Measurements from ENCODE around the gene CD28. TPM values are rescaled to one million over a fixed set of nuclear protein-coding genes. Genes with fewer than 3 reads are reported as not detected.

CD28 gene
- polyA plus RNA-seq, 2 of the 4 experiments (the other 2 are of a cell fraction), result not detected

DNA sequence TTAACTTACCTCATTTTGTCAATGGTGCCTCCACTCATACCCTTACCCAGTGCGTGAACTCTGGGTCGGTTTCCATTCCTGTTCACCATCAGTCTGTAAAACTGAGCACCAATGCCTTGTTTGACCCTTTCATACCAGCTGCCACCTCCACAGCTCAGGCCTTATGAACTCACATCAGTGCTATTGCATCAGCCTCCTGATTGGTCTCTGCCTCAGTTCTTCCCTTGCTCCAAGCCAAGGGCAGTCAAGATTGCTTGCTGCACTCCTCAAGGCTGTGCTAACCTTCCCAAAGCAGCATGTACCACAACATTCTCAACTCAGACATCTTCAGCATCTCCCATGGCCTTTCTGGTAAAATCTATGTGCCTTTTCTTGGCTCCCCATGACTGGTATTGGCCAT, 9.3 kb downstream of the CD28 start:
- no peaks in the 10 kb centered on the region for H3K9me3 ChIP-seq
- FAIRE-seq (no peak), ATAC-seq (no peak), DNase-seq (ENCODE audit: low read depth in 1 of 2, low spot score in 1 of 2) (no peak)
- no peak overlapping the region for H3K4me2 ChIP-seq
- POLR2A ChIA-PET, result no interaction called here
- TF ChIP-seq JUNB (IDR thresholded peaks at IDR 0.05) (no peak), NPAS2 (CRISPR knock-in tag; IDR thresholded peaks at IDR 0.05; ENCODE audit: borderline replicate concordance) (no peak), REST (IDR thresholded peaks at IDR 0.05) (no peak), POLR2A (IDR thresholded peaks at IDR 0.05; ENCODE audit: low read length) (no peak), NR3C1 (IDR thresholded peaks at IDR 0.05) (no peak), ZNF302 (CRISPR knock-in tag; IDR thresholded peaks at IDR 0.05) (no peak), PBX3 (IDR thresholded peaks at IDR 0.05) (no peak), HEYL (CRISPR knock-in tag; IDR thresholded peaks at IDR 0.05) (no peak), MAZ (IDR thresholded peaks at IDR 0.05; ENCODE audit: borderline replicate concordance, low read depth, low read length) (no peak), ZSCAN20 (CRISPR knock-in tag; IDR thresholded peaks at IDR 0.05) (no peak), MAFK (IDR thresholded peaks at IDR 0.05; ENCODE audit: partially characterized antibody) (no peak), EHF (CRISPR knock-in tag; IDR thresholded peaks at IDR 0.05) (no peak), ATOH8 (CRISPR knock-in tag; IDR thresholded peaks at IDR 0.05; ENCODE audit: low read depth) (no peak), TFCP2L1 (CRISPR knock-in tag; IDR thresholded peaks at IDR 0.05) (no peak), RAD21 (conservative IDR thresholded peaks at IDR 0.05 in 1 of 2, IDR thresholded peaks at IDR 0.05 in 1 of 2) (no peak), CBX2 (IDR thresholded peaks at IDR 0.05; ENCODE audit: borderline replicate concordance, low read depth) (no peak), EHMT2 (IDR thresholded peaks at IDR 0.05; ENCODE audit: low read depth) (no peak)
- 88% methylated on average over 2 of the region's 2 CpGs for WGBS (ENCODE audit: missing lambda C conversion rate)
- no peak overlapping the region for H3K4me3 ChIP-seq
- CTCF ChIA-PET, result no interaction called here
- no peaks in the 10 kb centered on the region for H3K4me1 ChIP-seq
- no peak overlapping the region for H3K27ac ChIP-seq

- Histone ChIP-seq H3K4me1 (no peaks in the 10 kb centered on the region), H3K27ac (no peak overlapping the region), H3K4me2 (no peak overlapping the region), H3K4me3 (no peak overlapping the region), H3K9me3 (no peaks in the 10 kb centered on the region)
- ATAC-seq (no peak), DNase-seq (ENCODE audit: low read depth in 1 of 2, low spot score in 1 of 2) (no peak), FAIRE-seq (no peak)
- POLR2A ChIA-PET, result interaction anchor here (0.5 kb wide), 1 partner anchor 1015 kb away, joined by 3 read pairs; no protein-coding TSS in a partner anchor
- 59% methylated on average over 2 of the region's 3 CpGs for WGBS (ENCODE audit: missing lambda C conversion rate)
- CTCF ChIA-PET, result interaction anchor here (0.9 kb wide), 1 partner anchor 14 kb away, joined by 4 read pairs; no protein-coding TSS in a partner anchor
- TF ChIP-seq HOXB13 (CRISPR knock-in tag; IDR thresholded peaks at IDR 0.05; ENCODE audit: low read depth) (no peak), RCOR1 (IDR thresholded peaks at IDR 0.05; ENCODE audit: low read depth, low read length) (no peak), CHD4 (IDR thresholded peaks at IDR 0.05; ENCODE audit: borderline replicate concordance) (no peak), HEYL (CRISPR knock-in tag; IDR thresholded peaks at IDR 0.05) (no peak), CHD2 (IDR thresholded peaks at IDR 0.05; ENCODE audit: low read length, partially characterized antibody) (no peak), HOXB5 (CRISPR knock-in tag; IDR thresholded peaks at IDR 0.05) (no peak), POLR2AphosphoS2 (conservative IDR thresholded peaks at IDR 0.05; ENCODE audit: low read length) (no peak), TP53 (CRISPR knock-in tag; IDR thresholded peaks at IDR 0.05) (no peak), MAZ (IDR thresholded peaks at IDR 0.05; ENCODE audit: borderline replicate concordance, low read depth, low read length) (no peak), BHLHE40 (IDR thresholded peaks at IDR 0.05; ENCODE audit: low read depth, low read length) (no peak), NR3C1 (IDR thresholded peaks at IDR 0.05) (no peak), CEBPB (IDR thresholded peaks at IDR 0.05) (no peak), ELK1 (IDR thresholded peaks at IDR 0.05; ENCODE audit: low read depth, low read length) (no peak)
- TF ChIP-seq, protein P1, sequence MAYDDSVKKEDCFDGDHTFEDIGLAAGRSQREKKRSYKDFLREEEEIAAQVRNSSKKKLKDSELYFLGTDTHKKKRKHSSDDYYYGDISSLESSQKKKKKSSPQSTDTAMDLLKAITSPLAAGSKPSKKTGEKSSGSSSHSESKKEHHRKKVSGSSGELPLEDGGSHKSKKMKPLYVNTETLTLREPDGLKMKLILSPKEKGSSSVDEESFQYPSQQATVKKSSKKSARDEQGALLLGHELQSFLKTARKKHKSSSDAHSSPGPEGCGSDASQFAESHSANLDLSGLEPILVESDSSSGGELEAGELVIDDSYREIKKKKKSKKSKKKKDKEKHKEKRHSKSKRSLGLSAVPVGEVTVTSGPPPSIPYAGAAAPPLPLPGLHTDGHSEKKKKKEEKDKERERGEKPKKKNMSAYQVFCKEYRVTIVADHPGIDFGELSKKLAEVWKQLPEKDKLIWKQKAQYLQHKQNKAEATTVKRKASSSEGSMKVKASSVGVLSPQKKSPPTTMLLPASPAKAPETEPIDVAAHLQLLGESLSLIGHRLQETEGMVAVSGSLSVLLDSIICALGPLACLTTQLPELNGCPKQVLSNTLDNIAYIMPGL (CRISPR knock-in tag; IDR thresholded peaks at IDR 0.05; ENCODE audit: borderline replicate concordance), result no peak
- TF ChIP-seq, protein P2, sequence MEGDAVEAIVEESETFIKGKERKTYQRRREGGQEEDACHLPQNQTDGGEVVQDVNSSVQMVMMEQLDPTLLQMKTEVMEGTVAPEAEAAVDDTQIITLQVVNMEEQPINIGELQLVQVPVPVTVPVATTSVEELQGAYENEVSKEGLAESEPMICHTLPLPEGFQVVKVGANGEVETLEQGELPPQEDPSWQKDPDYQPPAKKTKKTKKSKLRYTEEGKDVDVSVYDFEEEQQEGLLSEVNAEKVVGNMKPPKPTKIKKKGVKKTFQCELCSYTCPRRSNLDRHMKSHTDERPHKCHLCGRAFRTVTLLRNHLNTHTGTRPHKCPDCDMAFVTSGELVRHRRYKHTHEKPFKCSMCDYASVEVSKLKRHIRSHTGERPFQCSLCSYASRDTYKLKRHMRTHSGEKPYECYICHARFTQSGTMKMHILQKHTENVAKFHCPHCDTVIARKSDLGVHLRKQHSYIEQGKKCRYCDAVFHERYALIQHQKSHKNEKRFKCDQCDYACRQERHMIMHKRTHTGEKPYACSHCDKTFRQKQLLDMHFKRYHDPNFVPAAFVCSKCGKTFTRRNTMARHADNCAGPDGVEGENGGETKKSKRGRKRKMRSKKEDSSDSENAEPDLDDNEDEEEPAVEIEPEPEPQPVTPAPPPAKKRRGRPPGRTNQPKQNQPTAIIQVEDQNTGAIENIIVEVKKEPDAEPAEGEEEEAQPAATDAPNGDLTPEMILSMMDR (IDR thresholded peaks at IDR 0.05), result no peak
Observed at GRCh38 chr2:203718087-203718486, 11.6 kb downstream of the CD28 start.
